ENCODE data around the gene SERPINB13. TPM values are rescaled to one million over a fixed set of nuclear protein-coding genes. Genes with fewer than 3 reads are reported as not detected.

Gene SERPINB13
- polyA plus RNA-seq, 1 donor from 2014 or later: not detected

DNA sequence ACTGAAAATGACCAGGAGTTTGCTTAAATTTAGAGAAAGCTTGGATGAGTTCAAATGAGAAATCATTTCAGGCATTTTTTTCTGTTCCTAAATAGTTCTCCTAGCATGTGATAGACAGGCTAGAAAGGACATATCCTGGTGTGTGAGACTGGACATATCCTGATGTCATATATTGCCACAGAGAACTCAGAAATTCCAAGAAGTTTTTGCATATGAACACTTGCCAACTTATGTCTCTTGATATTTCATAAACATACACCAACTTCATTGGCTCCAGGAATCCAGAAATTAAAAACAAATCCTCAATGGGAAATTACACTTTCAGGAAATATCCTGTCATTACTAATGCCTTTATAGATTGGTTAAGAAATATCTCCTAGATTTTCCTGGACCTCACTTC, 59.8 kb downstream of the SERPINB13 start:
- H3F3A ChIP-seq (ENCODE audit: insufficient read depth, low read length, poor library complexity, severe bottlenecking): no peaks in the 10 kb centered on the region
- H3K27me3 ChIP-seq (ENCODE audit: insufficient read depth, low read depth, low read length): no peaks in the 10 kb centered on the region
- H3K9me2 ChIP-seq (ENCODE audit: insufficient read depth, low read length): no peaks in the 10 kb centered on the region
- TF ChIP-seq MXI1 (conservative IDR thresholded peaks at IDR 0.05; ENCODE audit: poor library complexity, severe bottlenecking): no peak
- no peak for TF ChIP-seq EP300 (conservative IDR thresholded peaks at IDR 0.05; ENCODE audit: poor library complexity, severe bottlenecking)
- TF ChIP-seq, protein P1, sequence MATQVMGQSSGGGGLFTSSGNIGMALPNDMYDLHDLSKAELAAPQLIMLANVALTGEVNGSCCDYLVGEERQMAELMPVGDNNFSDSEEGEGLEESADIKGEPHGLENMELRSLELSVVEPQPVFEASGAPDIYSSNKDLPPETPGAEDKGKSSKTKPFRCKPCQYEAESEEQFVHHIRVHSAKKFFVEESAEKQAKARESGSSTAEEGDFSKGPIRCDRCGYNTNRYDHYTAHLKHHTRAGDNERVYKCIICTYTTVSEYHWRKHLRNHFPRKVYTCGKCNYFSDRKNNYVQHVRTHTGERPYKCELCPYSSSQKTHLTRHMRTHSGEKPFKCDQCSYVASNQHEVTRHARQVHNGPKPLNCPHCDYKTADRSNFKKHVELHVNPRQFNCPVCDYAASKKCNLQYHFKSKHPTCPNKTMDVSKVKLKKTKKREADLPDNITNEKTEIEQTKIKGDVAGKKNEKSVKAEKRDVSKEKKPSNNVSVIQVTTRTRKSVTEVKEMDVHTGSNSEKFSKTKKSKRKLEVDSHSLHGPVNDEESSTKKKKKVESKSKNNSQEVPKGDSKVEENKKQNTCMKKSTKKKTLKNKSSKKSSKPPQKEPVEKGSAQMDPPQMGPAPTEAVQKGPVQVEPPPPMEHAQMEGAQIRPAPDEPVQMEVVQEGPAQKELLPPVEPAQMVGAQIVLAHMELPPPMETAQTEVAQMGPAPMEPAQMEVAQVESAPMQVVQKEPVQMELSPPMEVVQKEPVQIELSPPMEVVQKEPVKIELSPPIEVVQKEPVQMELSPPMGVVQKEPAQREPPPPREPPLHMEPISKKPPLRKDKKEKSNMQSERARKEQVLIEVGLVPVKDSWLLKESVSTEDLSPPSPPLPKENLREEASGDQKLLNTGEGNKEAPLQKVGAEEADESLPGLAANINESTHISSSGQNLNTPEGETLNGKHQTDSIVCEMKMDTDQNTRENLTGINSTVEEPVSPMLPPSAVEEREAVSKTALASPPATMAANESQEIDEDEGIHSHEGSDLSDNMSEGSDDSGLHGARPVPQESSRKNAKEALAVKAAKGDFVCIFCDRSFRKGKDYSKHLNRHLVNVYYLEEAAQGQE (IDR thresholded peaks at IDR 0.05; ENCODE audit: borderline replicate concordance): no peak
- TF ChIP-seq RAD21 (conservative IDR thresholded peaks at IDR 0.05): no peak
- TF ChIP-seq SMC3 (conservative IDR thresholded peaks at IDR 0.05; ENCODE audit: poor library complexity): no peak
- TF ChIP-seq CTCF (IDR thresholded peaks at IDR 0.05; ENCODE audit: poor library complexity, severe bottlenecking): no peak
- no peak for TF ChIP-seq EZH2 (IDR thresholded peaks at IDR 0.05; ENCODE audit: borderline replicate concordance, insufficient read depth, low read length, poor library complexity, severe bottlenecking)
- no peak for TF ChIP-seq POLR2AphosphoS5 (IDR thresholded peaks at IDR 0.05)
- TF ChIP-seq TAF1 (IDR thresholded peaks at IDR 0.05; ENCODE audit: low read depth): no peak
- H3K36me3 ChIP-seq (ENCODE audit: insufficient read depth, low read length): no peaks in the 10 kb centered on the region
- no peaks in the 10 kb centered on the region for H3K79me2 ChIP-seq (replicated peaks; ENCODE audit: insufficient read depth, low read length)
- H3K4me2 ChIP-seq (ENCODE audit: low read length): no peak overlapping the region
- no peak overlapping the region for H3K27ac ChIP-seq (ENCODE audit: low read length)
- no peak overlapping the region for H3K4me3 ChIP-seq (ENCODE audit: low read length)
- H3K9ac ChIP-seq (ENCODE audit: low read length): no peak overlapping the region
- H4K20me1 ChIP-seq (ENCODE audit: insufficient read depth): no peaks in the 10 kb centered on the region
- no peaks in the 10 kb centered on the region for H3K9me3 ChIP-seq (ENCODE audit: low read length)
- H2AFZ ChIP-seq (ENCODE audit: low read depth, low read length): no peak overlapping the region

- H3K79me2 ChIP-seq (replicated peaks; ENCODE audit: insufficient read depth, low read length): no peaks in the 10 kb centered on the region
- H2AFZ ChIP-seq (ENCODE audit: low read depth, low read length): no peak overlapping the region
- no peak overlapping the region for H3K4me2 ChIP-seq (ENCODE audit: low read length)
- H4K20me1 ChIP-seq (ENCODE audit: insufficient read depth): no peaks in the 10 kb centered on the region
- H3F3A ChIP-seq (ENCODE audit: insufficient read depth, low read length, poor library complexity, severe bottlenecking): no peaks in the 10 kb centered on the region
- no peak overlapping the region for H3K9ac ChIP-seq (ENCODE audit: low read length)
- no peaks in the 10 kb centered on the region for H3K36me3 ChIP-seq (ENCODE audit: insufficient read depth, low read length)
- H3K9me2 ChIP-seq (ENCODE audit: insufficient read depth, low read length): no peaks in the 10 kb centered on the region
- no peaks in the 10 kb centered on the region for H3K9me3 ChIP-seq (ENCODE audit: low read length)
- H3K27ac ChIP-seq (ENCODE audit: low read length): no peak overlapping the region
- H3K4me3 ChIP-seq (ENCODE audit: low read length): no peak overlapping the region
- TF ChIP-seq EP300 (conservative IDR thresholded peaks at IDR 0.05; ENCODE audit: poor library complexity, severe bottlenecking) (no peak), SMC3 (conservative IDR thresholded peaks at IDR 0.05; ENCODE audit: poor library complexity) (no peak), EZH2 (IDR thresholded peaks at IDR 0.05; ENCODE audit: borderline replicate concordance, insufficient read depth, low read length, poor library complexity, severe bottlenecking) (no peak)
- H3K27me3 ChIP-seq (ENCODE audit: insufficient read depth, low read depth, low read length): no peaks in the 10 kb centered on the region
These were observed 61.1 kb downstream of the SERPINB13 start for GRCh38 chr18:63648241-63648640.

Other genes starting within 250 kb of the SERPINB13 start
- 13.6 and 14.7 TPM in 2 replicates for gene KDSR, start 220.1 kb upstream of the SERPINB13 start, polyA plus RNA-seq
- gene VPS4B, start 164.9 kb upstream of the SERPINB13 start, polyA plus RNA-seq: 25.6 and 30.5 TPM in 2 replicates
- gene SERPINB5, start 110.4 kb upstream of the SERPINB13 start, polyA plus RNA-seq: not detected in 2 replicates
- gene SERPINB12, start 45.0 kb upstream of the SERPINB13 start, polyA plus RNA-seq: not detected in 2 replicates
- gene SERPINB4, start 56.9 kb downstream of the SERPINB13 start, polyA plus RNA-seq: not detected in 2 replicates
- gene SERPINB3, start 74.5 kb downstream of the SERPINB13 start, polyA plus RNA-seq: not detected in 2 replicates
- not detected in 2 replicates for gene SERPINB11, start 115.6 kb downstream of the SERPINB13 start, polyA plus RNA-seq
- gene SERPINB7, start 188.1 kb downstream of the SERPINB13 start, polyA plus RNA-seq: not detected in 2 replicates